DOHH2 (cell line): ENCODE results near the gene SHLD1.

ENCODE experiments used
- EZH2phosphoT487 ChIP-seq: fragments of 200-600 bp; sonication (generic); IDR thresholded peaks from 2 replicates; pipeline ENCODE4 v1.6.1; 2017; ENCODE audit warnings: borderline replicate concordance, mild to moderate bottlenecking, antibody characterized with exemption, low read length, moderate library complexity, mixed read lengths
- TF ChIP-seq, protein P1 (sequence below): fragments of 200-600 bp; sonication (generic); IDR thresholded peaks from one replicate; pipeline ENCODE4 v1.5.1; 2014; ENCODE audit warnings: antibody characterized with exemption, mild to moderate bottlenecking, low read depth, low read length; ENCODE audit not compliant: poor library complexity, severe bottlenecking

DNA sequence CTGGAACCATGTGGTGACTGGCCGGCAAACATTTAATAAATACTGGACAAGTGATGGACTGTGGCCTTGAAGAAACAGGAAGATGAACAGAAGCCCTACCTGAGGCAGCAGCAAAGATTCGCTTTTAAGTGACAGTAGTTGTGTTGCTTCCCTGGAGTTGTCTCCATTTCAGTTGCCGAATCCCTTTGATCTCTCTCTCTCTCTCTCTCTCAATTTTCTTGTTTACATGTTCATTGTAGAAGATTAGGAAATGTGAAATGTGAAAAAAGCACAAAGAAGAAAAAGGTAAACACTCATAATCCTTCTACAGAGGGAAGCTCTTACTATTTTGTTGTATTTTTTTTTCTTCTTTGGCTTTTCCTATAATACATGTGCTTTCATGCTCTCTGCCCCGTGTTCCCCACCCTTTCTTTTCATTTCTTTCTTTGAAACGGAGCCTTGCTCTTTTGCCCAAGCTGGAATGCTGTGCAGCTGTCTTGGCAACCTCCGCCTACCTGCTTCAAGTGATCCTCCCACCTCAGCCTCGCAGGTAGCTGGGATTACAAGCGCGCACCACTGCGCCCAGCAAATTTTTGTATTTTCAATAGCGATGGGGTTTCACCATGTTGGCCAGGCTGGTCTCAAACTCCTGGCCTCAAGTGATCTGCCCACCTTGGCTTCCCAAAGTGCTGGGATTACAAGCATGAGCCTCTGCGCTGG is 81.5 kb downstream of the SHLD1 start:
- TF ChIP-seq, protein P1, sequence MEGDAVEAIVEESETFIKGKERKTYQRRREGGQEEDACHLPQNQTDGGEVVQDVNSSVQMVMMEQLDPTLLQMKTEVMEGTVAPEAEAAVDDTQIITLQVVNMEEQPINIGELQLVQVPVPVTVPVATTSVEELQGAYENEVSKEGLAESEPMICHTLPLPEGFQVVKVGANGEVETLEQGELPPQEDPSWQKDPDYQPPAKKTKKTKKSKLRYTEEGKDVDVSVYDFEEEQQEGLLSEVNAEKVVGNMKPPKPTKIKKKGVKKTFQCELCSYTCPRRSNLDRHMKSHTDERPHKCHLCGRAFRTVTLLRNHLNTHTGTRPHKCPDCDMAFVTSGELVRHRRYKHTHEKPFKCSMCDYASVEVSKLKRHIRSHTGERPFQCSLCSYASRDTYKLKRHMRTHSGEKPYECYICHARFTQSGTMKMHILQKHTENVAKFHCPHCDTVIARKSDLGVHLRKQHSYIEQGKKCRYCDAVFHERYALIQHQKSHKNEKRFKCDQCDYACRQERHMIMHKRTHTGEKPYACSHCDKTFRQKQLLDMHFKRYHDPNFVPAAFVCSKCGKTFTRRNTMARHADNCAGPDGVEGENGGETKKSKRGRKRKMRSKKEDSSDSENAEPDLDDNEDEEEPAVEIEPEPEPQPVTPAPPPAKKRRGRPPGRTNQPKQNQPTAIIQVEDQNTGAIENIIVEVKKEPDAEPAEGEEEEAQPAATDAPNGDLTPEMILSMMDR: no peak
- TF ChIP-seq EZH2phosphoT487: no peak
